GM18861 (cell line): ENCODE results near the gene NDUFV3.
"Not testable (repeated sequence)": the region's sequence is repeated elsewhere in the genome, so short reads cannot be mapped to it uniquely, and the experiment has no call there.

ENCODE experiments used
- ATAC-seq: cut with Tn5 transposase; IDR thresholded peaks from one replicate; pipeline ENCODE4 v1.9.1; 2021; ENCODE audit not compliant: unreplicated experiment

NDUFV3 gene

DNA sequence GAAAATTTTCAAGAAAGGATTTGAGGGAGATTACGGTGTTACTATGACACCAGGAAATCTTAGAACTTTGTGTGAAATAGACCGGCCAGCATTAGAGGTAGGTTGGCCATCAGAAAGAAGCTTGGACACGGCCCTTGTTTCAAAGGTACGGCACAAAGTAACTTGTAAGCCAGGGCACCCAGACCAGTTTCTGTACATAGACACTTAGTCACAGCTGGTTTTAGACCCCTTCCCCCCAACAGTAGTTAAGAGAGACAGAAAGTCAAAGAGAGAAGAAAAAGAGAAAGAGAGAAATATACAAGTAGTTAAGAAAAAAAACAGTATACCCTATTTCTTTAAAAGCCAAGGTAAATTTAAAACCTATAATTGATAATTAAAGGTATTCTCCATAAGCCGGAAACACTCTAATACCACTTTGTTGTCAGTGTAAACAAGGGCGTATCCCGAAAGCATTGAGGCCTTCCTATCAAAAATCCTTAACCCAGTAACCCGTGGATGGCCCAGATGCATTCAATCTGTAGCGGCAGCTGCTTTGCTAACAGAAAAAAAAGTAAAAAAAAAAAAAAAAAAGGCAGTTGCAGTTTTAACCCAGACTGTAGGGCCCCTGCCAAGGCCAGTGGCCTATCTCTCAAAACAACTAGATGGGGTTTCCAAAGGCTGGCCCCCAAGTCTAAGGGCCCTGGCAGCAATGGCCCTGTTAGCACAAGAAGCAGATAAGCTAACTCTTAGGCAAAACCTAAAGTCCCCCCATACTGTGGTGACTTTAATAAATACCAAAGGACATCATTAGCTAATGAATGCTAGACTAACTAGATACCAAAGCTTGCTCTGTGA is 40.2 kb downstream of the NDUFV3 start:
- ATAC-seq = not testable (repeated sequence)

DNA sequence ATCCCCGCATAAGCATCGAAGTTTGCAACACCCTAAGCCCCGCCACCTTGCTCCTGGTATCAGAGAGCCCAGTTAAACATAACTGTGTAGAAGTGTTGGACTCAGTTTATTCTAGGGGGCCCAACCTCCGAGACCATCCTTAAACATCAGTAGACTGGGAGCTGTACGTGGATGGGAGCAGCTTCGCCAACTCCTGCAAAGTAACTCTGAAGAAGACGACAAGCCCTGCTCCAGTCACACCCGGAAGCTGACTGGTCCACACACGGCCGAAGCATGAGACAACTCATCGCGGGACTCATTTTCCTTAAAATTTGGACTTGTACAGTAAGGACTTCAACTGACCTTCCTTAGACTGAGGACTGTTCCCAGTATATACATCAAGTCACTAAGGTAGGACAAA is 40.9 kb downstream of the NDUFV3 start:
- not testable (repeated sequence) for ATAC-seq

DNA sequence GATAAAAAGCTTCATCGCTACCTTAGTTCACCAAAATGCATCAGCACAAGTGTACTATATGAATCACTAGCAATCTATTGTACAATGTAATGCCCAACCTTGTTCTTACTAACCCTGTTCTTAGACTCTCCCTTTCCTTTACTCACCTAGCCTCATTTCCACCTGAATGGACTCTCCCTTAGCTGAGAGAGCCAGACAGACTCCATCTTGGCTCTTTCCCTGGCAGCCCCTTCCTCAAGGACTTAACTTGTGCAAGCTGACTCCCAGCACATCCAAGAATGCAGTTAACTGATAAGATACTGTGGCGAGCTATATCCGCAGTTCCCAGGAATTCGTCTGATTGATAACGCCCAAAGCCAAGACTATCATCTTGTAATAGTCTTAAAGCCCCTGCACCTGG is 43.3 kb downstream of the NDUFV3 start:
- ATAC-seq = not testable (repeated sequence)

DNA sequence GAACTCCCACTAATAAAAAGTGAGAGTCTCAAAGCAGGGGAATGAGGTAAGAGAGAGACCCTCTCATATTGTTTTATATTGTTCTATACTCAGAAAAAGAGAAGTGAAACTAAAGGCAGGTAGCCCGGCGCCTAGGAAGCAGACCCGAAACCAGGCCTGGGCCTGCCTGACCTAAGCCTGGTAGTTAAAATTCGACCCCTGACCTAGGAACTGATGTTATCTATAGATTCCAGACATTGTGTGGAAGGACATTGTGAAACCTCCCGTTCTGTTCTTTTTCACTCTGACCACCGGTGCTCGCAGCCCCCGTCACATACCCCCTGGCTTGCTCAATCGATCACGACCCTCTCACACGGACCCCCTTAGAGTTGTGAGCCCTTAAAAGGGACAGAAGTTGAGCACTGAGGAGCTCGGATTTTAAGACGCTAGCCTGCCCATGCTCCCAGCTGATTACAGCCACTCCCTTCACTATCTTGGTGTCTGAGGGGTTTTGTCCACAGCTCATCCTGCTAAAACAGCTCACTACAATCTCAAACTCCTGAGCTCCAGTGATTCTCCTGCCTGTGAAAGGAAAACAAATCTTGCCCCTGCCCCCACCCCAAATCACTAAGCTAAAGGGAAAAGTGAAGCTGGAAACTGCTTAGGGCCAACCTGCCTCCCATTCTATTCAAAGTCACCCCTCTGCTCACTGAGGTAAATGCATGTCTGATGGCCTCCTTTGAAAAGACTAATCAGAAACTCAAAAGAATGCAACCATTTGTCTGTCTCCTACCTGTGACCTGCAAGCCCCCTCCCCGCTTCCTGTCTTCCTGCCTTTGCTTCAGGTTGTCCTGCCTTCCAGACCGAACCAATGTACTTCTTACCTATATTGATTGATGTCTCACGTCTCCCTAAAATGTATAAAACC is 44.2 kb downstream of the NDUFV3 start:
- ATAC-seq = not testable (repeated sequence)

DNA sequence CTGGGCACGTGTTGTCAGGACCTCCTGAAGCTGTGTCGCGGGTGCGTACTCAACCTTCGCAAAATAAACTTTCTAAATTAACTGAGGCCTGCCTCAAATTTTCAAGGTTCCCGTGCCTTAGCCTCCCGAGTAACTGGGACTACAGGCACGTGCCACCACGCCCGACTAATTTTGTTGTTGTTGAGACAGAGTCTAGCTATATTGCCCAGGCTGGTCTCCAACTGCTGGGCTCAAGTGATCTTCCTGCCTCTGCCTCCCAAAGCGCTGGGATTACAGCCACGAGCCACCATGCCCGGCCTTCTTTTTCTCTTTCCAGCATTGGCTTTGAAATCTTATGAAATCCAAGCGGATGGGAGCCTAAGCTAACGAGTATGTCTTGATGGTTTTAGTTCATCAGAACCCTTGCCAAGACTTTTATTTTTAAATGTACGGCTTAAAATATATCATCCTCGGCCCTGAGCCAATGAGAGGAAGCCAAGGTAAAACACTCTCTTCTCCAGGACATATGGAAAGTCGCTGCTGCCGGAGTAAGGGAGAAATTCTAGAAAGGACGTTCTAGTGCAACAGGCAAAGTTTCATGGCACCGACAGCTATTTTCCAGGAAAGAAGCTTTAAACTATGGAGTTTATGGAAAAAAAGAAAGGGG is 45.0 kb downstream of the NDUFV3 start:
- no peak for ATAC-seq

DNA sequence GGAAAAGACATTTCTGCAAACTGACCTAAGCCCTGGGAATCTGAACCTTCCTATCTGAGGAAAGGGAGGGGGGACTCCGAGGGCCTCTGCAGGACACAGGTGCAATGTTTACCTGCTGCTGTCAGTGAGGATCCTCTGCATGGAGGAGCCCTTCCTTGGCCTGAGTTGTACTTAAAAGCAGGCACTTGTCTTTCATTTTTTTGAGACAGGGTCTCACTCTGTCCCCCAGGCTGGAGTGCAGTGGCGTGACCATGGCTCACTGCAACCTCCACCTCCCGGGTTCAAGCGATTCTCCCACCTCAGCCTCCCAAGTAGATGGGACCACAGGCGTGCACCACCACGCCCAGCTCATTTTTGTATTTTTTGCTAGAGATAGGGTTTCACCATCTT is 45.5 kb downstream of the NDUFV3 start:
- not testable (repeated sequence) for ATAC-seq

DNA sequence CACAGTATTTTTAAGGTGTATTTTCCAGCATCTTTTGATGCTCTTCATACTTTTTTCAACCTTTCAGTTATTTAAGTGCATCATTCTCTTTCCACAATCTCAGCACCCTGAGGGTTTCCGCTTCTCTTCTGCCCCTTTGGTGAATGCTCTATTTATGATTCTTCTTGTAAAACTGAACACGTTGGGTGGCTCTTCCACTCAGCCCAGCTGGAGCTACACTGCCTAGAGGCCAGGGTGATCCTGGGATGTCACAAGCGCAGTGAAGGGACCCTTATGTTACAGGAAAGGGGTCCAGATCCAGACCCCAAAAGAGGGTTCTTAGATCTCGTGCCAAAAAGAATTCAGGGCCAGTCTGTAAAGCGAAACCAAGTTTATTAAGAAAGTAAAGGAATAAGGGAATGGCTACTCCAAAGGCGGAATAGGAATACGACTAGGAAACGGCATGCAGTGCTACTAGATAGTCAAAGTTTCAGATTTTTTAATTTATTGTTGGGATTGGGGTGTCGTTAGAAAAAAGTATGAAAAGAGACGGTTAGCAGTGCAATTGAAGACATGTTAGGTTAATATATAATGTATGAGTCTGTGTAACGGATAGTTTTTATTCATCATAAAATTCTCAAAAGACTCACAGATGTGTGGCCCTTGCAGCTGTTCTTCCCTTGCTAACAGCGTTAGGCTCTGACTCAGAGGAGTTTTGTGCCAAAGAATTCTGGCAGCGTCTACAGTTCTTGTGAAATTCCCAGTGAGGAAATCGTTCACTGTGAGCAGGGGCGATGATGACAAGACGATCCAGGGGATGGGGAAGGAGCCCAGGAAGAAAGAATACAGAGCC is 46.7 kb downstream of the NDUFV3 start:
- no peak for ATAC-seq

DNA sequence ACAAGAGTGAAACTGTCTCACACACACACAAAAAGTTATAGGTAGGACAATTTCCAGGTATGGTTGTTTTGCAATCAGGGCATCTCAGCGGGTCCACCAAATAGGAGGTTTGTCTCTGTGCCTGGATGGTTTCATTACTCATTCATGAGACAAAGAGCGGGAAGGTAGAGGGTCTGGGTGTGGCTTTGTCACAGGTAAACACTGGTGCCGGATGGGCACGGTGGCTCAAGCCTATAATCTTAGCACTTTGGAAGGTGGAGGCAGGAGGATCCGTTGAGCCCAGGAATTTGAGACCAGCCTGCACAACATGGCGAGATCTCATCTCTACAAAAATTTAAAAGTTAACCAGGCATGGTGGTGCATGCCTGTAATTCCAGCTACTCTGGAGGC is 48.6 kb downstream of the NDUFV3 start:
- no peak for ATAC-seq

DNA sequence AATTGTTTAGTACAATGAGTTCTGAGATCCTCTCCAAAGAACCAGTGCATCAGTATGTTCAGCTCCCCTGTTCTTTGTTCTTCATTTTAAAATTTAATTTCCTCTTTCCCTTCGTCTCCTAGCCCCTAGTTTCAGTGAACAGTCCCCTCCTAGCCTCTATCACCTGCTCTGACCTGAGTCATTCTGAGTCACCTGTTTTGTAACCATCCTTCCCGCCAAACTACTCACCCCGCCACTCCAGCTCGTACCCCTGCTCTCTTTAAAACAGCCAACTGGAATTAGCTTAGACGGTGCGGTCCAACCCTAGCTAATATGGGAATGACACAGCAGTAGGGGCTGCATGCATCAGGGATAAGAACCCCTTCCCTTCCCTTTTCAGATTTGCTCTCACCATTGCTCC is 49.1 kb downstream of the NDUFV3 start:
- ATAC-seq = no peak

DNA sequence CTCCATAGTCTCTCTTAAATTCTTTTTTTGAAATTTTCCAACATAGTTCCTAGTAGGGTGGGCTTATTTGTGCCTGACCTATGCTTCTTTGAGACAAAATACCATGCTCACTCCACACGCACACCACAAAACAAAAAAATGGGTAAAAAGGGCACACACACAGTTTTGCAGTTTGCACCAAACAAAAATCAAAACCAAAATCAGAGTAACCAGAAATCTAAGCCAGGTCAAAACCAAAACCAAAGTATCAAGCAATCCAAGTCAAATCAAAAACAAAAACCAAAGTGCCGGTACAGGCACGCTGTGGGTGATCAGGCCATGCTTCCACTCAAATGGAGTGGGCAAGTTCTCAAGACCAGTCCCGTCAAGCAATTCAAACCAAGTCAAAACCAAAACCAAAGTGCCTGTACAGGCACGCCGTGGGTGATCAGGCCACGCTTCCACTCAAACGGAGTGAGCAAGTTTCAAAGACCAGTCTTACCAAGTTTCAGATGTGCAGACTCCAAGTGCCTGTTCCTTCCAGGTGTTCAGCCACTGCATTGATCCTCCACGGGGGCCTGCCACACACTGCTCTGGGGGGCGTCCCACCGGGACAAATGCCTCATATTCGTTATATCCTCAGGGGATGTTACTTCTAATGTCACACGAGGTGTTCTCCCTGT is 56.1 kb downstream of the NDUFV3 start:
- ATAC-seq = not testable (repeated sequence)

DNA sequence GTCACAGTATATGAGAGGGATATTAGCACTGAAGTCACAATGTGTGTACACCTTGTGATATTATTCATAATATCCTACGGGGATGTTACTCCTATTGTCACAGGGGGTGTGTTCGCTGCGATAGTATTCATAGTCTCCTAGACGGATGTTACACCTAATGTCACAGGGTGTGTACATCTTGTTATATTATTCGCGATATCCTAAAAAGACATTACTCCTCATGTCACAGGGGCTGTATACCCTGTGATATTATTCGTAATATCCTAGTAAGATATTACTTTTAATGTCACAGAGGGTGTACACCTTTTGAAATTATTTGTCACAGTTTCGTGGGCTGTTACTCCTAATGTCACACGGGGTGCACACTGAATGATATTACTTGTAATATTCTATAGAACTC is 58.1 kb downstream of the NDUFV3 start:
- ATAC-seq = not testable (repeated sequence)

DNA sequence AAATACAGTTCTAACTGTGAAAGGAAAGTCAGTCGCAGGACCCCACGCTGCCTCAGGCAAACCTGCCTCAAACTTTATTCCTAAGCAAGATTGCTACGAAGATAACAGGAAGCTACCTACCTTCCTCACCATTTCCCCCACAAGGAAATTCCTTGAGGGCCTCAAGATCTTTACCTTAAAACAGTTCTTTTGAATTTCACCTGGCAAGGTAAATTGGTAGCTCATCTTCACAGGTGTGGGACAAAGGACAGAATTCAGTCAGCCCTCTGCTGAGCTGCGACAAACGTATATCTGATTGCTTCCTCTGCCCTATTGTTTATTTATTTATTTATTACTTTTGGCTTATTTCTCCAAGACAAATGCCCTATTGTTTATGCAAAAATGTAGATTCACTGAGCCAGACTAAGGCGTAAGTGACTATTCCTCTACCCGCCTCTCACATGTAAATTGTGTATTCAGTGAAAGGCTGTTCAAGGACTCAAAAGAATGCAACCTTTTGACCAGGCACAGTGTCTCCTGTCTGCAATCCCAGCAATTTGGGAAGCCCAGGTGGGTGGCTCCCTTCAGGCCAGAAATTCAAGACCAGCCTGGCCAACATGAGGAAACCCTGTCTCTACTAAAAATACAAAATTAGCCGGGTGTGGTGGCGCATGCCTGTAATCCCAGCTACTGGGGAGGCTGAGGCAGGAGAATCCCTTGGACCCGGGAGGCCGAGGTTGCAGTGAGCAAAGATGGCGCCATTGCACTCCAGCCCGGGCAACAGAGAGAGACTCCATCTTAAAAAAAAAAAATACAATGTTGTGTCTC is 63.9 kb downstream of the NDUFV3 start:
- no peak for ATAC-seq

DNA sequence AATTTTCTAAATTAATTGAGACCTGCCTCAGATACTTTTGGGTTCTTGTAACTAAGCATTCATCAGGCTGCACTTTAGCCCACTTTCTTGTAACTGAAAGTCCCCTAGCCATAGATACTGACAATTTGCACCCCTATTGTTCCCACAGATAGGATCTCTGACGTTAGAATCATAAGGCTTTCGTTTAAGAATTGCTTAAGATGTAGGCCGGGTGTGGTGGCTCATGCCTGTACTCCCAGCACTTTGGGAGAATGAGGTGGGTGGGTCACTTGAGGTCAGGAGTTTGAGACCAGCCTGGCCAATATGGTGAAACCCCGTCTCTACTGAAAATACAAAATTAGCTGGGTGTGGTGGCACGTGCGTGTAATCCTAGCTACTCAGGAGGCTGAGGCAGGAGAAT is 65.0 kb downstream of the NDUFV3 start:
- ATAC-seq = not testable (repeated sequence)

DNA sequence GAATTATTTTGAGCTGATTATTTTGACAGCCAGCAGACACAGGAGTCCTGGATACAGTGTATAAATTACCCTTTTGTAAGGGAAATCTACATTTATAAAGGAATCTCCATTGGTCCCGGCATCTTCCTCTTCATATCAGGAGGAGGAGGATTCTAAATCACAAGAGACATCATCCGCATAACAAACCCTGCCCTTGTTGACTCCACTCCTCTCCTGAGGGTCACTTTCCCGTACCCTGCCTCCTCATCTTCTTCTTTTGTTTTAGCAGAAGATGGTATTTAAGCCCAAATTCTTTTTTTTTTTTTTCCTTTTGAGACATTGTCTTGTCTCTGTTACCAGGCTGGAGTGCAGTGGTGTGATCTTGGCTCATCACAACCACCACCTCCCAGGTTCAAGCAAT is 66.6 kb downstream of the NDUFV3 start:
- no peak for ATAC-seq

DNA sequence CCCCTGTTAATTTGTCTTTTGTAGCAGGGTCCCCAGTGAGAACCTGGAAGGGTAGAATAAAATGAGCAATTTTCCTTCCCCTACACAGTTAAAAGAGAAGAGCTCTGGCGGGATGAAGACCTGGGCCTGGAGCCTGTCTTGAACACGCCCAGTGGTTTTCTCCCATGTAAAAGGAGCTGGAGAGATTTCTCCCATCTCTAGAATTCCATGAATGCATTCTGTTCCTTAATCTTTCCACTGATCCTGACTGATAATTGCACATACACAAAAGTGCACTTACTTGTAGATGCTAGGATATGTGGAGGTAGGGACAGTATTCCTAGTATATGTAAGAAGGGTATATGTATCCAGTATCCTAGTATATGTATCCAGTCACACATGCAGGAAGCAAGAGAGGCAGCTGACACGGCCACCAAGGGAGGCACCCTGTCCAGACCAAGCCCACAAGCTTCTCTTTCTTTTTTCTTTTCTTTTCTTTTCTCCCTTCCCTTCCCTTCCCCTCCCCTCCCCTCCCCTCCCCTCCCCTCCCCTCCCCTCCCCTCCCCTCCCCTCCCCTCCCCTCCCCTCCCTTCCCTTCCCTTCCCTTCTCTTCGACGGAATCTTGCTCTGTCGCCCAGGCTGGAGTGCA is 69.4 kb downstream of the NDUFV3 start:
- no peak for ATAC-seq
